OCI-LY1 (cell line): Measurements from ENCODE around the gene CLTCL1.

Experiments
- H2AFZ ChIP-seq: fragments of 200-600 bp; sonication (generic), shearing (Covaris generic); 2 replicates; pipeline ENCODE4 v1.6.0; 2014; ENCODE audit warnings: antibody characterized with exemption, mild to moderate bottlenecking, low read length
- H3F3A ChIP-seq: fragments of 200-600 bp; sonication (generic), shearing (Covaris generic); 2 replicates; pipeline ENCODE4 v1.6.0; 2014; ENCODE audit warnings: mild to moderate bottlenecking, antibody characterized with exemption, low read length, moderate library complexity; ENCODE audit not compliant: insufficient read depth
- H3K27ac ChIP-seq: fragments of 200-600 bp; sonication (generic); 2 replicates; pipeline ENCODE4 v1.5.1; 2014; ENCODE audit warnings: low read length, mixed run types, mild to moderate bottlenecking, low read depth; ENCODE audit not compliant: poor library complexity, severe bottlenecking
- H3K27me3 ChIP-seq: fragments of 200-600 bp; sonication (generic); 2 replicates; pipeline ENCODE4 v1.6.0; 2014; ENCODE audit warnings: antibody characterized with exemption, mild to moderate bottlenecking, low read length, moderate library complexity; ENCODE audit not compliant: insufficient read depth
- H3K36me3 ChIP-seq: fragments of 200-600 bp; sonication (generic); 2 replicates; pipeline ENCODE4 v1.6.1; 2014; ENCODE audit warnings: mild to moderate bottlenecking, antibody characterized with exemption, low read length, moderate library complexity, mixed read lengths; ENCODE audit not compliant: insufficient read depth
- H3K4me1 ChIP-seq: fragments of 200-600 bp; sonication (generic); 2 replicates; pipeline ENCODE4 v1.5.1; 2014; ENCODE audit warnings: mild to moderate bottlenecking, low read length, moderate library complexity; ENCODE audit not compliant: insufficient read depth, severe bottlenecking
- H3K4me2 ChIP-seq: fragments of 200-600 bp; sonication (generic), shearing (Covaris generic); 2 replicates; pipeline ENCODE4 v1.6.1; 2014; ENCODE audit warnings: low read length
- H3K4me3 ChIP-seq: fragments of 200-600 bp; sonication (generic); 2 replicates; pipeline ENCODE4 v1.5.1; 2014; ENCODE audit warnings: low read length, low read depth, mild to moderate bottlenecking, mixed read lengths; ENCODE audit not compliant: poor library complexity, severe bottlenecking
- H3K79me2 ChIP-seq: fragments of 200-600 bp; shearing (Covaris generic); 2 replicates; pipeline ENCODE4 v1.6.1; 2016; ENCODE audit warnings: mixed run types, low read length, mixed read lengths; ENCODE audit not compliant: insufficient read depth
- H3K9ac ChIP-seq: fragments of 200-600 bp; sonication (generic), shearing (Covaris generic); 2 replicates; pipeline ENCODE4 v1.6.1; 2014; ENCODE audit warnings: mild to moderate bottlenecking, low read length, mixed read lengths
- H3K9me2 ChIP-seq: fragments of 200-600 bp; sonication (generic), shearing (Covaris generic); 2 replicates; pipeline ENCODE4 v1.6.1; 2014; ENCODE audit warnings: low read depth, mild to moderate bottlenecking, low read length, mixed read lengths
- H3K9me3 ChIP-seq: fragments of 200-600 bp; shearing (Covaris generic); 2 replicates; pipeline ENCODE4 v1.6.1; 2014; ENCODE audit warnings: low read length, mixed read lengths
- H4K20me1 ChIP-seq: fragments of 200-600 bp; sonication (generic), shearing (Covaris generic); 2 replicates; pipeline ENCODE4 v1.6.0; 2016; ENCODE audit warnings: mild to moderate bottlenecking, low read length; ENCODE audit not compliant: insufficient read depth
- CTCF ChIP-seq: fragments of 200-600 bp; sonication (generic), shearing (Covaris generic); IDR thresholded peaks from 2 replicates; pipeline ENCODE4 v1.5.1; 2017; ENCODE audit warnings: mild to moderate bottlenecking, antibody characterized with exemption, low read length, moderate library complexity, mixed read lengths
- EZH2 ChIP-seq: fragments of 200-600 bp; sonication (generic), shearing (Covaris generic); IDR thresholded peaks from 2 replicates; pipeline ENCODE4 v1.8.0; 2017; ENCODE audit warnings: borderline replicate concordance, mixed run types, mild to moderate bottlenecking, antibody characterized with exemption, low read length, moderate library complexity, mixed read lengths

Gene CLTCL1

GRCh38 chr22:19178657-19179496 is 112.6 kb downstream of the CLTCL1 start, which contains the start of gene SLC25A1:
TSS of gene SLC25A1 (minus strand) at chr22:19178736. CDS start at chr22:19178673, 63 bp downstream.
- H3K27ac ChIP-seq = peak within 1 kb of the TSS; percentile 58
- peaks cover 7% of the 10 kb centered on the region; the same call in 1 of the 2 replicates for H3K36me3 ChIP-seq
- H3K9ac ChIP-seq = peak within 1 kb of the TSS; percentile 88
- H3K9me2 ChIP-seq = no peaks in the 10 kb centered on the region
- H3K27me3 ChIP-seq = no peaks in the 10 kb centered on the region; the same call in 1 of the 2 replicates
- H2AFZ ChIP-seq = peak within 1 kb of the TSS; percentile 13; the same call in 1 of the 2 replicates
- H3K4me1 ChIP-seq = peaks cover 47% of the 10 kb centered on the region
- no peaks in the 10 kb centered on the region for H3F3A ChIP-seq
- peak within 1 kb of the TSS; percentile 82 for H3K4me3 ChIP-seq
- H3K4me2 ChIP-seq = peak within 1 kb of the TSS; percentile 94
- no peaks in the 10 kb centered on the region for H4K20me1 ChIP-seq
- TF ChIP-seq EZH2 (no peak), CTCF (no peak)
- no peaks in the 10 kb centered on the region for H3K79me2 ChIP-seq
- no peaks in the 10 kb centered on the region for H3K9me3 ChIP-seq

GRCh38 chr22:19178065-19178656 is 113.4 kb downstream of the CLTCL1 start:
- Histone ChIP-seq H2AFZ (no peak overlapping the region), H3K4me3 (peak overlapping the region; percentile 82), H3K79me2 (no peaks in the 10 kb centered on the region), H4K20me1 (no peaks in the 10 kb centered on the region), H3K36me3 (peaks cover 7% of the 10 kb centered on the region; the same call in 1 of the 2 replicates), H3F3A (no peaks in the 10 kb centered on the region), H3K27me3 (no peaks in the 10 kb centered on the region; the same call in 1 of the 2 replicates), H3K9me3 (no peaks in the 10 kb centered on the region), H3K4me2 (peak overlapping the region; percentile 94), H3K9ac (peak overlapping the region; percentile 88), H3K9me2 (no peaks in the 10 kb centered on the region), H3K4me1 (peaks cover 54% of the 10 kb centered on the region), H3K27ac (peak overlapping the region; percentile 58)
- TF ChIP-seq CTCF = no peak
- TF ChIP-seq EZH2 = no peak

- Histone ChIP-seq H3K9me3 (no peaks in the 10 kb centered on the region), H2AFZ (no peak overlapping the region), H3K36me3 (peaks cover 7% of the 10 kb centered on the region; the same call in 1 of the 2 replicates), H3K4me3 (peak overlapping the region; percentile 82), H3K9me2 (no peaks in the 10 kb centered on the region), H3K79me2 (peaks cover 5% of the 10 kb centered on the region), H3K27ac (peak overlapping the region; percentile 58), H3K27me3 (no peaks in the 10 kb centered on the region), H4K20me1 (no peaks in the 10 kb centered on the region), H3K4me1 (peaks cover 61% of the 10 kb centered on the region), H3K4me2 (peak overlapping the region; percentile 94), H3K9ac (peak overlapping the region; percentile 88), H3F3A (no peaks in the 10 kb centered on the region)
- TF ChIP-seq EZH2 = no peak
- TF ChIP-seq CTCF = no peak
Observed at GRCh38 chr22:19177164-19178064, 114.1 kb downstream of the CLTCL1 start.
